GM20000 (cell line): ENCODE measurements around the gene UAP1.

Experiments
- DNase-seq: peaks from one replicate; pipeline ENCODE4 v3.0.0; 2012; ENCODE audit warnings: low spot score
- CTCF ChIP-seq: IDR thresholded peaks from 2 replicates; pipeline ENCODE4 v1.5.1; 2012; ENCODE audit warnings: mild to moderate bottlenecking, control low read depth; ENCODE audit errors: extremely low read depth, missing control alignments

Gene UAP1

GRCh38 chr1:162552684-162553252 lies 8.8 kb upstream of the UAP1 start:
- no peak for TF ChIP-seq CTCF
- DNase-seq = no peak

GRCh38 chr1:162554258-162554657 lies 7.3 kb upstream of the UAP1 start:
- DNase-seq = no peak
- no peak for TF ChIP-seq CTCF

- no peak for DNase-seq
- no peak for TF ChIP-seq CTCF
Measured at GRCh38 chr1:162557536-162557935, 4.0 kb upstream of the UAP1 start.

- DNase-seq = no peak
- TF ChIP-seq CTCF = no peak
Measured at GRCh38 chr1:162560303-162561036, 1.1 kb upstream of the UAP1 start.

GRCh38 chr1:162561037-162561615 lies 396 bp upstream of the UAP1 start:
- no peak for TF ChIP-seq CTCF
- DNase-seq = peak; percentile 96

- no peak for DNase-seq
- TF ChIP-seq CTCF = no peak
Measured at GRCh38 chr1:162562470-162562828, 927 bp downstream of the UAP1 start.

GRCh38 chr1:162564762-162565218 lies 3.3 kb downstream of the UAP1 start:
- no peak for DNase-seq
- TF ChIP-seq CTCF = no peak
